Sigmoid colon (tissue), 4 donors: ENCODE measurements around the gene GALNS.

ENCODE experiments used
- EP300 ChIP-seq, 4 donors: sonication (generic); formaldehyde crosslinking; IDR thresholded peaks; one replicate each; pipeline ENCODE4 v1.6.1; 2017; ENCODE audit warnings: antibody characterized with exemption in 4 of 4
- POLR2A ChIP-seq, 2 donors: fragments of 450-650 bp; IDR thresholded peaks; one replicate each; pipeline ENCODE4 v1.6.1; 2016; ENCODE audit warnings: antibody characterized with exemption in 2 of 2, mild to moderate bottlenecking in 2 of 2, moderate library complexity in 2 of 2
- TF ChIP-seq, protein P1 (sequence below), 4 experiments: fragments of 450-650 bp in 3 of 4; fragments of 200-600 bp in 1 of 4; IDR thresholded peaks; one replicate each; pipeline ENCODE4 v1.5.1; 2016 to 2019; ENCODE audit warnings: antibody characterized with exemption in 4 of 4, mild to moderate bottlenecking in 3 of 4, moderate library complexity in 2 of 4

DNA sequence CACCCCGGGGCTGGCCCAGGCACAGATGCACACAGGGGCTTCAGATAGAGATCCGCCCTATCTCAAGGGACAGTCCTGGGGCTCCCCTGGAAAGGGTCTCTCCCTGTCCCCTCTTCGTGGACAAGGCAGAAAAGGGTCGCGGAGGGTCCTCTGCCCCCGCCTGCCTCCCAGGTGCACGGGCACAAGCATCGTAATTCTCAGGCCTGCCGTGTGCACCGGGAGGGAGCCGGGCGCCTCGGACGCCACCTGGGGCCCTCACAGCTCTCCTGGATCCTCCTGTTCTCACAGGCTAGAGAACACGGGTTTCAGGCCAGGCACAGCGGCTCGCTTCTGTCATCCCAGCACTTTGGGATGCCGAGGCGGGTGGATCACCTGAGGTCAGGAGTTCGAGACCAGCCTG lies 21.6 kb upstream of the GALNS start:
- TF ChIP-seq, protein P1, sequence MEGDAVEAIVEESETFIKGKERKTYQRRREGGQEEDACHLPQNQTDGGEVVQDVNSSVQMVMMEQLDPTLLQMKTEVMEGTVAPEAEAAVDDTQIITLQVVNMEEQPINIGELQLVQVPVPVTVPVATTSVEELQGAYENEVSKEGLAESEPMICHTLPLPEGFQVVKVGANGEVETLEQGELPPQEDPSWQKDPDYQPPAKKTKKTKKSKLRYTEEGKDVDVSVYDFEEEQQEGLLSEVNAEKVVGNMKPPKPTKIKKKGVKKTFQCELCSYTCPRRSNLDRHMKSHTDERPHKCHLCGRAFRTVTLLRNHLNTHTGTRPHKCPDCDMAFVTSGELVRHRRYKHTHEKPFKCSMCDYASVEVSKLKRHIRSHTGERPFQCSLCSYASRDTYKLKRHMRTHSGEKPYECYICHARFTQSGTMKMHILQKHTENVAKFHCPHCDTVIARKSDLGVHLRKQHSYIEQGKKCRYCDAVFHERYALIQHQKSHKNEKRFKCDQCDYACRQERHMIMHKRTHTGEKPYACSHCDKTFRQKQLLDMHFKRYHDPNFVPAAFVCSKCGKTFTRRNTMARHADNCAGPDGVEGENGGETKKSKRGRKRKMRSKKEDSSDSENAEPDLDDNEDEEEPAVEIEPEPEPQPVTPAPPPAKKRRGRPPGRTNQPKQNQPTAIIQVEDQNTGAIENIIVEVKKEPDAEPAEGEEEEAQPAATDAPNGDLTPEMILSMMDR (IDR thresholded peaks at IDR 0.05) = no peak
- TF ChIP-seq EP300 (IDR thresholded peaks at IDR 0.05) (no peak), POLR2A (IDR thresholded peaks at IDR 0.05) (no peak)
